Tibial artery (tissue), 4 donors: ENCODE measurements around the gene UGT1A5.

Experiments used
- DNase-seq, 2 donors: peaks; one replicate each; pipeline ENCODE4 v3.0.0-alpha.2; 2019
- H3K27ac ChIP-seq, 2 donors: fragments of 200-600 bp; sonication (generic) in 1 of 2; 1 replicate in 1 of 2; 2 replicates in 1 of 2; pipeline ENCODE4 v1.5.1; 2018 to 2019; ENCODE audit warnings: mild to moderate bottlenecking in 1 of 2
- H3K27me3 ChIP-seq, 2 donors: fragments of 200-600 bp; sonication (generic) in 1 of 2; one replicate each; pipeline versions ENCODE4 v1.5.1 to v1.6.0; 2016 to 2019
- H3K36me3 ChIP-seq, 3 donors: fragments of 200-600 bp; sonication (generic) in 2 of 3; one replicate each; pipeline ENCODE4 v1.5.1; 2016 to 2019; ENCODE audit warnings: mild to moderate bottlenecking in 2 of 3
- H3K4me1 ChIP-seq, 4 donors: fragments of 200-600 bp; sonication (generic) in 2 of 4; 1 replicate in 3 of 4; 2 replicates in 1 of 4; pipeline ENCODE4 v1.5.1; 2016 to 2019
- H3K4me3 ChIP-seq, 2 donors: fragments of 200-600 bp; sonication (generic) in 1 of 2; 1 replicate in 1 of 2; 2 replicates in 1 of 2; pipeline ENCODE4 v1.5.1; 2018 to 2019; ENCODE audit warnings: mild to moderate bottlenecking in 2 of 2
- H3K9me3 ChIP-seq, 3 donors: fragments of 200-600 bp; sonication (generic) in 1 of 3; one replicate each; pipeline ENCODE4 v1.5.1; 2016 to 2019
- intact Hi-C: fragments of 100-400 bp; cut with DNase I; formaldehyde crosslinking; loops from one replicate; pipeline ENCODE4 v1.15.0; 2023; ENCODE audit warnings: low total_unique reads
- TF ChIP-seq, protein P1 (sequence below), 2 experiments: fragments of 200-600 bp in 1 of 2; fragments of 450-650 bp in 1 of 2; IDR thresholded peaks; one replicate each; pipeline ENCODE4 v1.5.1; 2017 to 2019; ENCODE audit warnings: antibody characterized with exemption in 2 of 2, mild to moderate bottlenecking in 1 of 2, moderate library complexity in 1 of 2

UGT1A5 gene

DNA sequence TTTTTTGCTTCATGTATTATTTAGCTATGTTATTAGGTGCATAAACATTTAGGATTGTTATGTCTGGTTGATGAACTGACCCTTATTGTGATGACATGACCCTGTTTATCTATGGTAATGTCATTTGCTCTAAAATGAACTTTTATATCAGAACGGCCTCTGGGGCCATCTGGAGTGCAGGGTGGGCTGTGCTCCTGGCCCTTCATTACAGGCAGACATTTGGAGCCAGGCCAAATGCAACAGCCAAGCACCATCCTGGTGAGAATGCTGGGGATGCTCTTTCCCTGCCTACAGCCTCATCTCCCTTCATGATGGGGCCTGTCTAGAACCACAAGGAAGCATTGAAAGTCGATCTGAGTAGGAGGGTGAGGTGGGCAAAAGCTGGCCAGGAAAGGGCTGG is 103.6 kb downstream of the UGT1A5 start:
- TF ChIP-seq, protein P1, sequence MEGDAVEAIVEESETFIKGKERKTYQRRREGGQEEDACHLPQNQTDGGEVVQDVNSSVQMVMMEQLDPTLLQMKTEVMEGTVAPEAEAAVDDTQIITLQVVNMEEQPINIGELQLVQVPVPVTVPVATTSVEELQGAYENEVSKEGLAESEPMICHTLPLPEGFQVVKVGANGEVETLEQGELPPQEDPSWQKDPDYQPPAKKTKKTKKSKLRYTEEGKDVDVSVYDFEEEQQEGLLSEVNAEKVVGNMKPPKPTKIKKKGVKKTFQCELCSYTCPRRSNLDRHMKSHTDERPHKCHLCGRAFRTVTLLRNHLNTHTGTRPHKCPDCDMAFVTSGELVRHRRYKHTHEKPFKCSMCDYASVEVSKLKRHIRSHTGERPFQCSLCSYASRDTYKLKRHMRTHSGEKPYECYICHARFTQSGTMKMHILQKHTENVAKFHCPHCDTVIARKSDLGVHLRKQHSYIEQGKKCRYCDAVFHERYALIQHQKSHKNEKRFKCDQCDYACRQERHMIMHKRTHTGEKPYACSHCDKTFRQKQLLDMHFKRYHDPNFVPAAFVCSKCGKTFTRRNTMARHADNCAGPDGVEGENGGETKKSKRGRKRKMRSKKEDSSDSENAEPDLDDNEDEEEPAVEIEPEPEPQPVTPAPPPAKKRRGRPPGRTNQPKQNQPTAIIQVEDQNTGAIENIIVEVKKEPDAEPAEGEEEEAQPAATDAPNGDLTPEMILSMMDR (IDR thresholded peaks at IDR 0.05), result no peak
- Histone ChIP-seq H3K36me3 (no peaks in the 10 kb centered on the region), H3K27ac (no peak overlapping the region), H3K4me3 (no peak overlapping the region), H3K9me3 (peaks cover 0 to 4% (median 0%) of the 10 kb centered on the region in 3 donors), H3K4me1 (no peaks in the 10 kb centered on the region), H3K27me3 (peaks cover 0 to 1% of the 10 kb centered on the region in 2 donors)
- intact Hi-C loops, result no loop called here
- no peak for DNase-seq

DNA sequence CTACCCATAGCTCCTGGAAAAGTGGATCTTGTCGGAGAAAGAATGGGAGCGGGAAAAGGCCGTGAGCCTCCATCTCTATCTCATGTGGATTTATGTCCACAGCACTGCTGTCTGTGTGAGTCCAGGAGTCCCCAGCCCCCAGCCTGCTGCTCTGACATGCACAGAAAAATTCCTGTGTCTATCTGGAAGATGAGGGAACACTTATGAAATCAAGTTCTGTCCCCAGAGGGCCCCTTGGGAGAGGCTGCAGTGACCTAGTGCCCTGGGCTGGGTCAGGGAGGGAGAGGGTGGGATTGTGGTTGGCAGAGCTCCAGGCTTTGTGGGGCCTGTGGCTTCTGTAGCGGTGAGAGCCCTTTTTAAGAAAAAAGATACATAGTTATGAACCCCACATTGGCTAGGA is 104.1 kb downstream of the UGT1A5 start:
- peak; percentile 7 to 24 for DNase-seq
- intact Hi-C loops, result no loop called here

GRCh38 chr2:233817361-233817911 is 104.7 kb downstream of the UGT1A5 start:
- Histone ChIP-seq H3K4me1 (no peaks in the 10 kb centered on the region), H3K36me3 (no peaks in the 10 kb centered on the region), H3K27ac (no peak overlapping the region), H3K27me3 (no peaks in the 10 kb centered on the region), H3K4me3 (no peak overlapping the region), H3K9me3 (peaks cover 0 to 4% (median 0%) of the 10 kb centered on the region in 3 donors)
- intact Hi-C loops, result no loop called here
- DNase-seq, result peak; percentile 14 to 34
- TF ChIP-seq, protein P1 (IDR thresholded peaks at IDR 0.05), result no peak

More for the DNA sequence above, 104.1 kb downstream of the UGT1A5 start:
- H3K36me3 ChIP-seq, result no peaks in the 10 kb centered on the region
- H3K4me3 ChIP-seq, result no peak overlapping the region
- TF ChIP-seq, protein P1 (IDR thresholded peaks at IDR 0.05), result no peak
- peaks cover 0 to 4% (median 0%) of the 10 kb centered on the region in 3 donors for H3K9me3 ChIP-seq
- H3K27ac ChIP-seq, result no peak overlapping the region
- no peaks in the 10 kb centered on the region for H3K4me1 ChIP-seq
- no peaks in the 10 kb centered on the region for H3K27me3 ChIP-seq

DNA sequence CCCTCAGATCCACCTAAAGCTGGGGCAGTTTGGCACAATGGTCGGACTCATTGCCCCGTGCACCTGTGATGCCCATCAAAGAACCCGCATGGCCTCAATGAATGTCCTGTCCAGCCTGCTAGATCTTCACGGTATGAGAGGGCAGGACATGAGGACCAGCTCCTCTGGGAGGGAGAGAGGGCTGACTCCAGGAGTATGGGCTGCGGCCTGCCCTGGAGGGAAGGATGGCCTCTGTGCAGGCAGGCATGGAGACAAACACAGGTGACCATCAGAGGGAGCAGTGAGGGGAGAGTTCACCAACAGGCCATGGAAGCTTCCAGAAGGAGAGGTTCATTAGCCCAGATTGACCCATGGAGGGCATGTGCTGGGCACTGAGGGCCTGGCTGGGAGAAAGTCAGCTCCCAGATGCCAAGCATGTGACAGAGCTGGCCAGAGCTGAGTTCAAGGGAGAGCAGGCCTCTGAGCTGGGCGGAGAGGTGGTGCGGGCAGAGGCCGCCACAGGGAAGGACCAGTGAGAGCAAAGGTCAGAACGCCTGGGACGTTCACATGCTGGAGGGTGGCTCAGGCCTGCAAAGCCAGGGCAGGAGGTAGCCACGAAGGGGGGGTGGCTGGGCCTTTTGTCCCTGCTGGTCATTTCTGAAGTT is 105.4 kb downstream of the UGT1A5 start:
- H3K4me3 ChIP-seq, result no peak overlapping the region
- H3K9me3 ChIP-seq, result peaks cover 0 to 4% (median 0%) of the 10 kb centered on the region in 3 donors
- no peaks in the 10 kb centered on the region for H3K36me3 ChIP-seq
- intact Hi-C loops, result no loop called here
- DNase-seq, result peak; percentile 16 to 50
- no peaks in the 10 kb centered on the region for H3K4me1 ChIP-seq
- H3K27ac ChIP-seq, result no peak overlapping the region
- H3K27me3 ChIP-seq, result no peaks in the 10 kb centered on the region
- TF ChIP-seq, protein P1 (IDR thresholded peaks at IDR 0.05), result no peak

DNA sequence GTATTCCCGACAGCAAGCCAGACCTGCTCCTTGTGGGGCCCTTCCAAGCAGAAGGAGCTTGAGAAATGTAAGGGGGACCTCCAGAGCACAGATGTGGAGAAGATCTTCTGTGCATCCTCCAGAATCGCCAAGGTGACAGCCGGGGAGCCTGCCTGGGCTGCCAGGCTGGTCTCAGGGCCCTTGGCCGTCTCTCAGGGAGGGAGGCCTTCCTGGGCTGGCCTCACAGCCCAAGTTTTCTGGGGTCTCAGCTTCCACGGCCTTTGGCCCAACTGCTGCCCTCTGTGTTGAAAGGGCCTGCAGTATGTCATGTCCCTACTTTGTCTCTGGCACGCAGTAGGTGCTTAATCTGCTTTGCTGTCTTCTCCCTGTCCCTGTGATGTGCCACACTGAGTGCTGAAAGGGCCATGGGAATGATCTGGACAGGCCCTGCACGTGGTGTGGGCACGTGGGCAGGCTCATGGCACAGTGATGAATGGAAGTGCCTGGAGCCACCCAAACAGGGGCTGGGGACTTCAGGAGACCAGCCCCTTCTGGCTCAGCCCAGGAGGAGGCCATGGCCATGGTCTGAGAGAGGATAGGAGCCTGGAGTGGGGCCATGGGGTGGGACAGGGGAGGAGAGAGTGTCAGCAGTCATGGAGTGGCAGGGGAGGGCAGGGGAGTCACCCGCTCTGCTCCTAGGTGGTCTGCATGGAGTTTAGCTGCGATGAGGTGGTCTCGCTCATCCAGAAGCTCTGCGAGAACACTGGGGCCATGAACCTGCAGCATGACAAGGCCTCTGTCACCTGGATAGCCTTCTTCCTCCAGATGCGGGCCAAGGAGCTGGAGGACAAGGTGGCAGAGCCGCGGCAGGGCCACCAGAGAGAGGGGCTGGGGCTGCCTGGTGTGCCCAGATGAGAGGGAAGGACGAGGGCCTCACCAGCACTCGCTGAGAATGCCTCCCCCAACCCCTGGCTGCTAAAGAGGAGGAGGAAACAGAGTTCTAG is 106.2 kb downstream of the UGT1A5 start:
- no peak overlapping the region for H3K27ac ChIP-seq
- TF ChIP-seq, protein P1 (IDR thresholded peaks at IDR 0.05), result no peak
- no peaks in the 10 kb centered on the region for H3K27me3 ChIP-seq
- no peaks in the 10 kb centered on the region for H3K4me1 ChIP-seq
- intact Hi-C loops, result no loop called here
- no peaks in the 10 kb centered on the region for H3K36me3 ChIP-seq
- peak; percentile 4 to 40 for DNase-seq
- no peak overlapping the region for H3K4me3 ChIP-seq
- H3K9me3 ChIP-seq, result peaks cover 0 to 4% (median 0%) of the 10 kb centered on the region in 3 donors
